ENCODE results near the gene HEY2. TPM values are rescaled to one million over a fixed set of nuclear protein-coding genes. Genes with fewer than 3 reads are reported as not detected.

The HEY2 gene
- total and polyA plus RNA-seq, 10 of the 15 experiments (the other 5 are each of a cell fraction or from before 2014, with no cell fraction given): 0.01 to 0.32 (median 0.08) TPM; not detected in 4

DNA sequence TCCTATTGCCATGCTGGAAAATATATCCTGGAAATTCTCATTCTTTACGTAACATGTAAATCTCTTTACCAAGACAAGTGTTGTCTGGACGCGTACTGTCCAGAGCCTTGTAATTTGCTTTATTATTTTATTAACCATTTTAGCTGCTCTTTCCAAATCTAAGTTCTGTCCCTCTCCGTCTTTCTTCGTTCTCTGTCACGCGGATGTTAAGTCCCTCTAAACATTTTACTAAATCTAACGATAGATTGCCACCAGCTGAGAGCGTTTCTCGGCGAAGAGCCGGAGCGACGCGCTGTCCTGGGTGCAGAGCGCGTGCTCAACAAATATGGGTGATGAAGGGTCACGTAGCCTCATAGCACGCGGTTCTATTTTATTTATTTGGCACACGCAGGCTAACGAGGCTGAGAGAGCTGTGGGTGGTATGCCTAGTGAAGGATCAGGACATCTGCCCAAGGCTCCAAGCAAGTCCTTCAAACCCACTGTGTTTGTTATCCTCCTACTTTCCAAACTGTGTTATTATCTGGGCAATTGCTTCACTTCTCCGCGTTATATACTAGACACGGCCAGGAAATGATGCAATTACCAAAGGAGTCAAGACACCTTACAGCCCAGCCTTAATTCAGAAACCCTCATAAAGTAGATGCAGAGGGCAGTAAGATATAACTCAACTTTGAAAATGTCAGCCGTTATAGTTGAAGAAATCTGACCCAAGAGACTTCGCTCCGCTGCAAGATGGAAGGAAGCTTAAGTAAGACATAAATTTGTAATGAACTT is 31.3 kb downstream of the HEY2 start (continued):
- TF ChIP-seq MLLT1 (IDR thresholded peaks at IDR 0.05): no peak
- peak; percentile 5 to 47; a peak in 1 of 4 replicates for TF ChIP-seq IKZF2 (IDR thresholded peaks at IDR 0.05)
- TF ChIP-seq ZNF217 (IDR thresholded peaks at IDR 0.05): no peak
- no peak for TF ChIP-seq TARDBP (IDR thresholded peaks at IDR 0.05; ENCODE audit: borderline replicate concordance)
- TF ChIP-seq, protein P1, sequence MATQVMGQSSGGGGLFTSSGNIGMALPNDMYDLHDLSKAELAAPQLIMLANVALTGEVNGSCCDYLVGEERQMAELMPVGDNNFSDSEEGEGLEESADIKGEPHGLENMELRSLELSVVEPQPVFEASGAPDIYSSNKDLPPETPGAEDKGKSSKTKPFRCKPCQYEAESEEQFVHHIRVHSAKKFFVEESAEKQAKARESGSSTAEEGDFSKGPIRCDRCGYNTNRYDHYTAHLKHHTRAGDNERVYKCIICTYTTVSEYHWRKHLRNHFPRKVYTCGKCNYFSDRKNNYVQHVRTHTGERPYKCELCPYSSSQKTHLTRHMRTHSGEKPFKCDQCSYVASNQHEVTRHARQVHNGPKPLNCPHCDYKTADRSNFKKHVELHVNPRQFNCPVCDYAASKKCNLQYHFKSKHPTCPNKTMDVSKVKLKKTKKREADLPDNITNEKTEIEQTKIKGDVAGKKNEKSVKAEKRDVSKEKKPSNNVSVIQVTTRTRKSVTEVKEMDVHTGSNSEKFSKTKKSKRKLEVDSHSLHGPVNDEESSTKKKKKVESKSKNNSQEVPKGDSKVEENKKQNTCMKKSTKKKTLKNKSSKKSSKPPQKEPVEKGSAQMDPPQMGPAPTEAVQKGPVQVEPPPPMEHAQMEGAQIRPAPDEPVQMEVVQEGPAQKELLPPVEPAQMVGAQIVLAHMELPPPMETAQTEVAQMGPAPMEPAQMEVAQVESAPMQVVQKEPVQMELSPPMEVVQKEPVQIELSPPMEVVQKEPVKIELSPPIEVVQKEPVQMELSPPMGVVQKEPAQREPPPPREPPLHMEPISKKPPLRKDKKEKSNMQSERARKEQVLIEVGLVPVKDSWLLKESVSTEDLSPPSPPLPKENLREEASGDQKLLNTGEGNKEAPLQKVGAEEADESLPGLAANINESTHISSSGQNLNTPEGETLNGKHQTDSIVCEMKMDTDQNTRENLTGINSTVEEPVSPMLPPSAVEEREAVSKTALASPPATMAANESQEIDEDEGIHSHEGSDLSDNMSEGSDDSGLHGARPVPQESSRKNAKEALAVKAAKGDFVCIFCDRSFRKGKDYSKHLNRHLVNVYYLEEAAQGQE (IDR thresholded peaks at IDR 0.05; ENCODE audit: low read depth, low read length): no peak
- peak; percentile 94; the same call in 1 of the 2 replicates for TF ChIP-seq RBBP5 (conservative IDR thresholded peaks at IDR 0.05)
- TF ChIP-seq, protein P2, sequence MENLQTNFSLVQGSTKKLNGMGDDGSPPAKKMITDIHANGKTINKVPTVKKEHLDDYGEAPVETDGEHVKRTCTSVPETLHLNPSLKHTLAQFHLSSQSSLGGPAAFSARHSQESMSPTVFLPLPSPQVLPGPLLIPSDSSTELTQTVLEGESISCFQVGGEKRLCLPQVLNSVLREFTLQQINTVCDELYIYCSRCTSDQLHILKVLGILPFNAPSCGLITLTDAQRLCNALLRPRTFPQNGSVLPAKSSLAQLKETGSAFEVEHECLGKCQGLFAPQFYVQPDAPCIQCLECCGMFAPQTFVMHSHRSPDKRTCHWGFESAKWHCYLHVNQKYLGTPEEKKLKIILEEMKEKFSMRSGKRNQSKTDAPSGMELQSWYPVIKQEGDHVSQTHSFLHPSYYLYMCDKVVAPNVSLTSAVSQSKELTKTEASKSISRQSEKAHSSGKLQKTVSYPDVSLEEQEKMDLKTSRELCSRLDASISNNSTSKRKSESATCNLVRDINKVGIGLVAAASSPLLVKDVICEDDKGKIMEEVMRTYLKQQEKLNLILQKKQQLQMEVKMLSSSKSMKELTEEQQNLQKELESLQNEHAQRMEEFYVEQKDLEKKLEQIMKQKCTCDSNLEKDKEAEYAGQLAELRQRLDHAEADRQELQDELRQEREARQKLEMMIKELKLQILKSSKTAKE (IDR thresholded peaks at IDR 0.05; ENCODE audit: low read depth, poor library complexity, severe bottlenecking): peak; percentile 76
- no peak for TF ChIP-seq CBX3 (IDR thresholded peaks at IDR 0.05; ENCODE audit: borderline replicate concordance, low read depth)
- TF ChIP-seq CREB1 (IDR thresholded peaks at IDR 0.05; ENCODE audit: low read depth): no peak; the same call in none of the 2 replicates
- TF ChIP-seq ZSCAN29 (IDR thresholded peaks at IDR 0.05): no peak
- peak in 1 of 2 experiments; percentile 44; a peak in 1 of 4 replicates for TF ChIP-seq BHLHE40 (IDR thresholded peaks at IDR 0.05; ENCODE audit: borderline replicate concordance in 1 of 2, low read depth in 2 of 2, low read length in 1 of 2)
- TF ChIP-seq PBX3 (IDR thresholded peaks at IDR 0.05; ENCODE audit: insufficient replicate concordance, low read depth, low read length): peak; percentile 1
- TF ChIP-seq GABPA (IDR thresholded peaks at IDR 0.05; ENCODE audit: low read depth): peak; percentile 59; the same call in 1 of the 2 replicates
- TF ChIP-seq FOXM1 (IDR thresholded peaks at IDR 0.05; ENCODE audit: low read depth, low read length): peak; percentile 57; the same call in 1 of the 2 replicates
- TF ChIP-seq BMI1 (IDR thresholded peaks at IDR 0.05; ENCODE audit: borderline replicate concordance): no peak
- TF ChIP-seq, protein P3, sequence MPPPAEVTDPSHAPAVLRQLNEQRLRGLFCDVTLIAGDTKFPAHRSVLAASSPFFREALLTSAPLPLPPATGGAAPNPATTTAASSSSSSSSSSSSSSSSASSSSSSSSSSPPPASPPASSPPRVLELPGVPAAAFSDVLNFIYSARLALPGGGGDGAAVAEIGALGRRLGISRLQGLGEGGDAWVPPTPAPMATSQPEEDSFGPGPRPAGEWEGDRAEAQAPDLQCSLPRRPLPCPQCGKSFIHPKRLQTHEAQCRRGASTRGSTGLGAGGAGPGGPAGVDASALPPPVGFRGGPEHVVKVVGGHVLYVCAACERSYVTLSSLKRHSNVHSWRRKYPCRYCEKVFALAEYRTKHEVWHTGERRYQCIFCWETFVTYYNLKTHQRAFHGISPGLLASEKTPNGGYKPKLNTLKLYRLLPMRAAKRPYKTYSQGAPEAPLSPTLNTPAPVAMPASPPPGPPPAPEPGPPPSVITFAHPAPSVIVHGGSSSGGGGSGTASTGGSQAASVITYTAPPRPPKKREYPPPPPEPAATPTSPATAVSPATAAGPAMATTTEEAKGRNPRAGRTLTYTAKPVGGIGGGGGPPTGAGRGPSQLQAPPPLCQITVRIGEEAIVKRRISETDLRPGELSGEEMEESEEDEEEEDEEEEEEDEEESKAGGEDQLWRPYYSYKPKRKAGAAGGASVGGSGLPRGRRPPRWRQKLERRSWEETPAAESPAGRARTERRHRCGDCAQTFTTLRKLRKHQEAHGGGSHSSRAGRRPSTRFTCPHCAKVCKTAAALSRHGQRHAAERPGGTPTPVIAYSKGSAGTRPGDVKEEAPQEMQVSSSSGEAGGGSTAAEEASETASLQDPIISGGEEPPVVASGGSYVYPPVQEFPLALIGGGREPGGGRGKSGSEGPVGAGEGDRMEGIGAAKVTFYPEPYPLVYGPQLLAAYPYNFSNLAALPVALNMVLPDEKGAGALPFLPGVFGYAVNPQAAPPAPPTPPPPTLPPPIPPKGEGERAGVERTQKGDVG (CRISPR knock-in tag; IDR thresholded peaks at IDR 0.05): no peak
- TF ChIP-seq CHD2 (IDR thresholded peaks at IDR 0.05; ENCODE audit: borderline replicate concordance, low read depth, low read length): no peak
